ENCODE measurements around the gene PSG11. TPM values are rescaled to one million over a fixed set of nuclear protein-coding genes. Genes with fewer than 3 reads are reported as not detected.
"Not testable (repeated sequence)": the region's sequence is repeated elsewhere in the genome, so short reads cannot be mapped to it uniquely, and the experiment has no call there.

PSG11 gene
- total RNA-seq, 1 experiment from 2014 or later, result not detected

GRCh38 chr19:43002948-43003347, 23.3 kb downstream of the PSG11 start:
- in situ Hi-C loops (cut with HindIII; ENCODE audit: low pct_unique_long_range_greater_than_20kb, low sequenced_read_pairs); DNase-seq (ENCODE audit: low read depth): not testable (repeated sequence)

GRCh38 chr19:42996161-42996560, 30.1 kb downstream of the PSG11 start:
- DNase-seq (ENCODE audit: low read depth); in situ Hi-C loops (cut with HindIII; ENCODE audit: low pct_unique_long_range_greater_than_20kb, low sequenced_read_pairs): not testable (repeated sequence)

GRCh38 chr19:42992029-42992604, 34.2 kb downstream of the PSG11 start:
- not testable (repeated sequence) for DNase-seq (ENCODE audit: low read depth)

GRCh38 chr19:42989851-42990250, 36.4 kb downstream of the PSG11 start:
- in situ Hi-C loops (cut with HindIII; ENCODE audit: low pct_unique_long_range_greater_than_20kb, low sequenced_read_pairs), result no loop called here
- DNase-seq (ENCODE audit: low read depth), result peak; percentile 28

More at GRCh38 chr19:42992029-42992604, 34.2 kb downstream of the PSG11 start:
- in situ Hi-C loops (cut with HindIII; ENCODE audit: low pct_unique_long_range_greater_than_20kb, low sequenced_read_pairs), result not testable (repeated sequence)

- DNase-seq (ENCODE audit: low read depth), result peak; percentile 8
- in situ Hi-C loops (cut with HindIII; ENCODE audit: low pct_unique_long_range_greater_than_20kb, low sequenced_read_pairs), result not testable (repeated sequence)
These were observed 37.1 kb downstream of the PSG11 start for GRCh38 chr19:42989186-42989585.

DNA sequence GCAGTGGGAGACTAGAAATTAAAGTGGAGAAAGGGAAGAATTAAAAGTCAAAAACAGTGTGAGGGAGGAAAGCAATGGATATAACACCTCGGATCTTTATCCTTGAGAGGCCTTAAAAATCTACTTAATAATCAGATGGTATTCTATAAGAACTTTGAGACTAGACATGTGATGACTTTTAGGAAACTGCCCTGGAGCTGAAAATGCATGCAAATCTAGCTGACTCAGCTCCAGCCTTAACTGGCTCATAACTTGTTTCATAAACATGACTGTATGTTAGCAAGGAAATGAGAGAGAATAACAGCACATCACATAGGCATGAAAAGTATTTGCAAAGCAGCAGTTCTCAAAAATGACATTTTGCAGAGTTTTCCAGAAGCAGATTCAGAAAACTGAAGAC, 38.1 kb downstream of the PSG11 start:
- in situ Hi-C loops (cut with HindIII; ENCODE audit: low pct_unique_long_range_greater_than_20kb, low sequenced_read_pairs), result not testable (repeated sequence)

DNA sequence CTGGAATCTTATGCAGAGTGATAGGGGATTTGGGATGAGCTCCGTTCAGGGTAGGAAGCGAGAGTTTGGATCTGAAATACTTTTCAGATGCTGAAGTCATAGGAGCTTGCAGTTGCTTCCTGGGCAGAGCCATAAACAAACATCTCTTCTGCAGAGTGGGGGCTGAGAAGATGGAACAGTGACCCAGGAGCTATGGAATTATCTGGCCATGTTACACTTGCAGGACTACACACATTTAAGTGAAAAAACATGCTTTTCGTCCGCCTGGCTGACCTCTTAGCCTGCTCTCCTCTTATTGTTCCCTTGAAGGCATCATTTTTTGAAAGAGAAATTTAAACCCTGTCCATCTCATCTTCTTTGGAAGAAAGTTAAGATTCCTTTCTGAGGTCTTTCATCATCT, 40.7 kb downstream of the PSG11 start:
- DNase-seq (ENCODE audit: low read depth), result no peak
- in situ Hi-C loops (cut with HindIII; ENCODE audit: low pct_unique_long_range_greater_than_20kb, low sequenced_read_pairs), result no loop called here

More for the DNA sequence above, 38.1 kb downstream of the PSG11 start:
- DNase-seq (ENCODE audit: low read depth), result not testable (repeated sequence)

GRCh38 chr19:42982111-42982510, 44.2 kb downstream of the PSG11 start:
- in situ Hi-C loops (cut with HindIII; ENCODE audit: low pct_unique_long_range_greater_than_20kb, low sequenced_read_pairs); DNase-seq (ENCODE audit: low read depth): not testable (repeated sequence)

DNA sequence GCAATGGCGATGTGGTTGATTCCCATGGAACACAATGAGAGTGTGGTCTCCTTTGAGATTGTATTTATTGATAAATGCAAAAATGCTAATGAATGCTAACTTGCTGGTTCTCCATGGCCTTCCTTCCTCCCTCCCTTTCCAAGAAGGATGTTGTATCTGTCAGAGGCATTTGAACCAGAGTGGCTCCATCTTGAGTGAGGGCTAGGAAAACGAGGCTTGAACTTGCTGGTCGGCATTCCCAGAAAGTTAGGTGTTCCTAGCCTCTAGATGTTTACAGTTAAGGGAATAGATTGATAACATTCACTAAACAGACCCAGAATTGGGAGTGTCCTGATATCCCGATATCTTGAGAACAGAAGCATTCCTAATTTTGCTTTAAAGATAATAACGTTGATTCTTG, 54.8 kb downstream of the PSG11 start:
- DNase-seq (ENCODE audit: low read depth); in situ Hi-C loops (cut with HindIII; ENCODE audit: low pct_unique_long_range_greater_than_20kb, low sequenced_read_pairs): not testable (repeated sequence)

DNA sequence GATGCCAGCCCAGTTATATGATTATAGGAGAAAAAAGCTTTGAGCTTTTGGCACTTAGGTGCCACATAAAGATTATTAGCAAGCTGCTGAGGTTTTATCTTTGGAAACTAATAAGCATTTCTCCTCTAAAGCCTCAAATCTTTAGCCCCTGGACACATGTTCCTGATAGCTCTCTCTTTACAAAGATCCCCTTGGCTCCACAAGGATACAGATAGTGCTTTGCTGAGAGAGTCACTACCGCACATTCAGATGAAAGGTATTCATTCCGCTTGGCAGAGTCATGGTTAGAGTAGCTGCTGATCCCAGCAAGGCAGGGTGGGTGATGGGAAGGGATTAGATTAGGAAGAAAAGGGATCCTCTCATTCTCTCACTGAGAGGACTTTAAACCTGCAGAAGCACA, 61.1 kb downstream of the PSG11 start:
- DNase-seq (ENCODE audit: low read depth), result no peak
- in situ Hi-C loops (cut with HindIII; ENCODE audit: low pct_unique_long_range_greater_than_20kb, low sequenced_read_pairs), result no loop called here

DNA sequence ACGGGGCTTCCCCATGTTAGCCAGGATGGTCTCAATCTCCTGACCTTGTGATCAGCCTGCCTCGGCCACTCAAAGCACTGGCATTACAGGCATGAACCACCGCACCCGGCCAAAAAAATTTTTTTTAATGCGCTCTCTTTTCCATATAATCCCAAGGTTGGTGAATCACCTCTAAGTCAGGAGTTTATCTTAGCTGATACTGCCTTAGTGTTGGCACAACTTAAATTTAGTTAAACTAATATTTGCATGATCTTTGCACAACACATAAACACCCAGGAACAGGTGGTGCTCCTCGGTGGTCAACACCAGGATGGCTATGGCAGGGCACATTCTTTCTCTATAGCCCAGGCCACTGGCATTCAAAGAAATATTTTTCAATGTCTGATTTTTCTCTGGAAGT, 65.2 kb downstream of the PSG11 start:
- in situ Hi-C loops (cut with HindIII; ENCODE audit: low pct_unique_long_range_greater_than_20kb, low sequenced_read_pairs), result no loop called here
- DNase-seq (ENCODE audit: low read depth), result no peak

Other genes with a start within 250 kb of the PSG11 start
- not detected in 2 replicates for gene PSG1, start 146.8 kb downstream of the PSG11 start, total RNA-seq (2014; rRNA removed; shearing (Covaris generic); ENCODE audit: low replicate concordance)
- gene PSG6, start 108.6 kb downstream of the PSG11 start, total RNA-seq (2014; rRNA removed; shearing (Covaris generic); ENCODE audit: low replicate concordance), result not detected in 2 replicates
- not detected in 2 replicates for gene PSG7, start 89.3 kb downstream of the PSG11 start, total RNA-seq (2014; rRNA removed; shearing (Covaris generic); ENCODE audit: low replicate concordance)
- gene PSG2, start 56.2 kb upstream of the PSG11 start, total RNA-seq (2014; rRNA removed; shearing (Covaris generic); ENCODE audit: low replicate concordance), result not detected in 2 replicates
- gene PSG5, start 160.1 kb upstream of the PSG11 start, total RNA-seq (2014; rRNA removed; shearing (Covaris generic); ENCODE audit: low replicate concordance), result not detected in 2 replicates
- 1.4 and 2.3 TPM in 2 replicates for gene PSG4, start 179.2 kb upstream of the PSG11 start, total RNA-seq (2014; rRNA removed; shearing (Covaris generic); ENCODE audit: low replicate concordance)
- gene PSG9, start 243.1 kb upstream of the PSG11 start, total RNA-seq (2014; rRNA removed; shearing (Covaris generic); ENCODE audit: low replicate concordance), result not detected in 2 replicates

Data from Caki2 (cell line).